Measurements from ENCODE around the gene TMEM121B. TPM values are rescaled to one million over a fixed set of nuclear protein-coding genes. Genes with fewer than 3 reads are reported as not detected.

TMEM121B gene
- polyA plus RNA-seq, 1 donor: 1.0 TPM

DNA sequence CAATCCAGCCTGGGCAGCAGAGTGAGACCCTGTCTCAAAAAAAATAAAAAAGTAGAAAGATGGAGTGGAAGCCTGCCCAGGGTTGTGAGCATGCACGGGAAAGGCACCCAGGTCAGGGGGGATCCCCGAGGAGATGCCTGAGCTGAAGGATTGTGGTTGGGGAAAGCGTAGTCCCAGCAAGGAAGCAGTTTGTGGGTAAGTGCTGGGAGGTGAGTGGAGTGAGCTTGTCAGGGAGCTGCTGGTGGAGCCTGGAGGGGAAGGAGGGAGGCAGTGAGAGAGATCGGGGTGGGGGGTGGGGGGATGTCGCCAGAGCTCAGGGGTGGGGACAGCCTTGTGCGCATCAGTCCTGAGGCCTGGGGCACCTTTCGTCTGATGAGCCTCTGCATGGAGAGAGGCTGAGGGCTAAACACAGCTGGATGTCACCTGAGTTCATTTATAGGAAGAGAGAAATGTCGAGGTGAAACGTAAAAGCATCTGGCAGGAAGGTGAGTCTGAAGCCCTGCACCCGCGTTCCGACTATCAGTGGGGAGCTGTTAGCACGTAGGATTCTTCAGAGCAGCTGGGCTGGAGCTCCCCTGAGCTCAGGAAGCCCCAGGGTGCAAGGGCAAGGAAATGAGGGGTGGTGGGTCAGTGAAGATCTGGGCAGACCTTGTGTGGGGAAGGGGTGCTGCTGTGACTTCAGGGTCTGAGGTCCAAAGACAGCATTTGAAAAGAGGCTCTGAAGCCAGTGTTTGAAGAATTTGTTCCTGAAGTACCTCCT, 10.2 kb downstream of the TMEM121B start:
- no peak for DNase-seq

DNA sequence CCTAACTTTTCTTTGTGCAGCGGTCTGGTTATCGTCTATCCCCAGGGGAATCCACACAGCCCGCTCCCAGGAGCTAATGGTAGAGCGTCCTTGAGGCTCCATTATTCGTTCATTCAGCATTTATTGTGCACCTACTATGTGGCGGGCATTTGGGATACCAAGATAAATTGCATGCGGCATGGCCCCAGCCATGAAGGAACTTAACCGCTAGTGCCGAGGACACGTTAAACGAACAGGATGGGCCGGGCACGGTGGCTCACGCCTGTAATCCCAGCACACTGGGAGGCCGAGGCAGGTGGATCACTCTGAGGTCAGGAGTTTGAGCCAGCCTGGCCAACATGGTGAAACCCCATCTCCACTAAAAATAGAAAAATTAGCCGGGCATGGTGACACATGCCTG, 11.2 kb downstream of the TMEM121B start:
- DNase-seq: no peak

DNA sequence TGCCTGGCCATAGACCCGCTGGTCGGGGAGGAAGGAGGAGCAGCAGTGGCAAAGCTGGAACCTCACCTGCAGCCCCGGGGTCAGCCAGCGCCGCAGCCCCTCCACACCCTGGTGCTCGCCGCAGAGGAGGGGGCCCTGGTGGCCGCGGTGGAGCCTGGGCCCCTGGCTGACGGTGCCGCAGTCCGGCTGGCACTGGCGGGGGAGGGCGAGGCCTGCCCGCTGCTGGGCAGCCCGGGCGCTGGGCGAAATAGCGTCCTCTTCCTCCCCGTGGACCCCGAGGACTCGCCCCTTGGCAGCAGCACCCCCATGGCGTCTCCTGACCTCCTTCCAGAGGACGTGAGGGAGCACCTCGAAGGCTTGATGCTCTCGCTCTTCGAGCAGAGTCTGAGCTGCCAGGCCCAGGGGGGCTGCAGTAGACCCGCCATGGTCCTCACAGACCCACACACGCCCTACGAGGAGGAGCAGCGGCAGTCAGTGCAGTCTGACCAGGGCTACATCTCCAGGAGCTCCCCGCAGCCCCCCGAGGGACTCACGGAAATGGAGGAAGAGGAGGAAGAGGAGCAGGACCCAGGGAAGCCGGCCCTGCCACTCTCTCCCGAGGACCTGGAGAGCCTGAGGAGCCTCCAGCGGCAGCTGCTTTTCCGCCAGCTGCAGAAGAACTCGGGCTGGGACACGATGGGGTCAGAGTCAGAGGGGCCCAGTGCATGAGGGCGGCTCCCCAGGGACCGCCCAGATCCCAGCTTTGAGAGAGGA, 11.9 kb downstream of the TMEM121B start:
- DNase-seq: no peak

- no peak for DNase-seq
Measured at GRCh38 chr22:17108256-17109112, 12.7 kb downstream of the TMEM121B start.

DNA sequence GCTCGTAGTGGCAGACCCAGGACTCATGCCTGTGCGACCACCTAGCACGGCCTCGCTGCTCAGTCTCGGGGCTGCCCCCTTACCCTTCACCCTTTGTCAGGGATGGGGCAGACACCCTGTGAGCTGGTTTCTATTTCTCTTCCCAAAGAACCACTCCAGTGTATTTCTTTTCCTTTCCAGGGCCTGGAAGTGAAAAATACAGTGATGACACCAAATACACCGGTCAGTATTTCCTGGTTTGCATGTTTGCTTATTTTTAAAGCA, 13.7 kb downstream of the TMEM121B start:
- DNase-seq: no peak

DNA sequence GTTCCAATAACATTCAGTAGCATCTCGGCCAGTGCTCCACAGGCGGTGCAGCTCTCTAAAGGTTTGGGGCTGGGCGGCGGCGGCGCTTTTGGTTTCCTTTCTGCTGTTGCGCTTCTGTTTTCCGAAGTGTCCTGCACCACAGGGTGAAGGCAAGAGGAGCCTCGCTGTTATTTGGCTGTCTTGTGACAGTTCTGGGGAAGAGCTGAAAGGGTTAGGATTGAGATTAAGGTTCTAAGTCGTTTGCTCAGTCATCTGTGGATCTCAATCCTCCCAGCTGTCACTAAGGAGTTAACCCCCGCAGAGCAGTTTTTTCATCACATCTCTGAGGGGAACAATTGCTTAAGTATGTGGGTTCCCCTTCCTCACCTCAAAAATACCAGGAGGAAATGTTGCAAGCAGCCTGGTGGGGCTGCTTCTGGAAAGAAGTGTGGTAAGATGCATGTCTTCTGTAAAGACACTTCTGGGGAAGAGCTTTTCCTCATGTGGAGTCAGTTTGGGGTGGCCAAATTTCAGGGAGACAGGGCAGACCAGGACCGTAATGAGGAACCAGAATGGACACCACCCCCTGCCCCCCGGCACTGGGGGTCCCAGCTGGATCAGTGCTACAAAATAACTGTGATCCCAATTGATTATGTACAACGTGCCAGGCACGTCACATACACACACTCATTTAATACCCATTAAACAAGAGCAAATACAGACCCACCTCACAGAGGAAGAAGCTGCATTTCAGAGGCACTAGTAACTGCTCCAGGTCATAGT, 14.2 kb downstream of the TMEM121B start:
- DNase-seq: no peak

DNA sequence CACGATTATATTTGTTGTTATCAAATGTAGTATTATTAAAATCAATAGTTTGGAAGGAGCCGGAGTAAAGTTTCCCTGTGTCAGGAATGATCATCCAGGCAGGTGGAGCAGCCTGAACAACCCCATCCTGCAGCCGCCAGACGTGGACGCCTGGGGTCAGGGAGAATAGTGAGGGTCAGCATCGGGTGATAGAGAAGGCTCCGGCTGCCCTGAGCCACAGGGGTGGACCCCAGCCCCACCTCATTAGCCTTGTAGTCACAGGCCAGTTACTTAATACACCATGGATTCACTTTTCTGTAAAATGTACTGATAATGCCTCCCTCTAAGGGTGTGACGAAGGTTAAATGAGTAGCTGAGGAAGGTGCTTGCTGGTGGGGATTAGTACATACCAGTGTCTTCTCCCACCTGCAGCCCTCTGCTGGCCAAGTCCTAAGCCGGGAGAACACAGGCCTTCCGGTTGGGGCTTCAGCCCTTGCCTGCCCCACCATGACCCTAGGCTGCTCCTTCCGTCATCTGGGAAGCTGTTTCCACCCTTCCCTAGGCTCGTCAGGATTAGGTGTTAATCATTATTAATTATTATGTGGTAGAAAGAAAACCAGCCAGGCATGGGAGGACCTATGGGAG, 14.9 kb downstream of the TMEM121B start:
- DNase-seq: no peak

DNA sequence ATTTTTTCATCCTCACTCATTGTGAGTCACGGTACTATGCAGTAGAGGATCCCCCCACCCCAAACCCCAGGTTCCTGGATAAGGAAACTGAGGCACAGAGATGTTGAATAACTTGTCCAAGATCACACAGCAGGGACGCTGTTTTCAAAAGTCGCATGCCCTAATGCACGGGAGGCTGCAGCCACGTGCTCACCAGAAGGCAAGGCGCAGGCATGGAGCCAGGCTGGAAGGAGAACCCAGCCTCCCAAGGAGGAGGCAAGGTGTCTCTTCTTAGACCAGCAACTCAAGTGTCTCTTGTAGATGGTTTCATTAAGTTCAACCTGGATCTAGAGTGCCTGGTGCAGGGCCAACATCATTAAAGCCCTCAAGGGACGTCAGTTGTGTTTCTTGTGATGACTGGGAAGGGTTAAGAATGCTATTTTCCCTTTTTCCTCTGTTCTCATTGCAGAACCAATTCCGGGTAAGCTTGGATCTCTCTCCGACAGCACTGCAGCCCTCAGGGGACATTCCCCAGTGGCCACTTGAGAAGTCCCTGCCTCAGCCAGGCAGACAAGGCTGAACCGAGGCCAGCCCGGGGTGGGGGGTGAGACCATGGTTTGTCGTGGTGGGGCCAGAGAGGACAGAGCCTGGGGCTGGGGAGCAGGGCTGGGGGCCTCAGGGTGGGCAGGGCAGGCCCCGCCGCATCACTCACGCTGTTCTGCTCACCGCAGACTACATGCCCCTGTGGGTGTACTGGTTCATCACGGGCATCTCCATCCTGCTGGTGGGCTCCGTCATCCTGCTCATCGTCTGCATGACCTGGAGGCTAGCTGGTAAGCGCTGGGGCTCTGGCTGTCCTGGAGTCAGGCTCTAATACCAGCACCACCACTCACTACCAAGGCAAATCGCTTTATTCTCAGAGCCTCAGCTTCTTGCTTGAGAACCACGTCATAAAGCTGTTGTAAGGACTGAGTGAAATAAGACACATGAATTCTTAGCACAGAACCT, 15.7 kb downstream of the TMEM121B start:
- no peak for DNase-seq

DNA sequence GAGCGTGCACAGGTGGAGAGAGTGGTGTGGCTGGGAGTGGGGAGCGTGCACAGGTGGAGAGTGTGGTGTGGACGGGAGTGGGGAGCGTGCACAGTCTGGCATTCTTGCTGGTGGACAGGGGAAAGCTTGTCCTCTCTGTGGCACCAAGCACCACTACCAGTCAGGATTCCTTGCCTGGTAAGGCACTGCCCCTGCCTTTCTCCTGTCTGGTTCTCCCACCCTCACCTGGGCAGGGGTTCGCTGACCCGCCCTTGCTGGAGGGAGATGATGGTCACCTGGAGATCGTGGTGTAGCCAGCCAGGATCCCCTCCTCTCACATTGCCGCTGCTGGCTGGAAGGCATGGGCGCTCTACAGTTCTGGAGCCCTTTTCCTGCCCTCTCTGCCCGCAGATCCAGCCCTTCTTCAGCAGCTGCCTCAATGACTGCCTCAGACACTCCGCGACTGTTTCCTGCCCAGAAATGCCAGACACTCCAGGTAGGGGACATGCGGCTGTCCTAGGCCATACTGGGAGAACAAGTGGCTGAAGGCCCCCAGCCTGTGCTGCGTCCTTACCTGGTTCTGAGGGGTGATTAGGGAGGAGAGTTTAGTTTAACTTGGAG, 16.7 kb downstream of the TMEM121B start:
- no peak for DNase-seq

GRCh38 chr22:17103351-17103750, 17.8 kb downstream of the TMEM121B start:
- DNase-seq: no peak

- no peak for DNase-seq
Measured at GRCh38 chr22:17102297-17102667, 18.9 kb downstream of the TMEM121B start.

GRCh38 chr22:17101475-17102296, 19.5 kb downstream of the TMEM121B start:
- no peak for DNase-seq

GRCh38 chr22:17100621-17101020, 20.5 kb downstream of the TMEM121B start:
- no peak for DNase-seq

DNA sequence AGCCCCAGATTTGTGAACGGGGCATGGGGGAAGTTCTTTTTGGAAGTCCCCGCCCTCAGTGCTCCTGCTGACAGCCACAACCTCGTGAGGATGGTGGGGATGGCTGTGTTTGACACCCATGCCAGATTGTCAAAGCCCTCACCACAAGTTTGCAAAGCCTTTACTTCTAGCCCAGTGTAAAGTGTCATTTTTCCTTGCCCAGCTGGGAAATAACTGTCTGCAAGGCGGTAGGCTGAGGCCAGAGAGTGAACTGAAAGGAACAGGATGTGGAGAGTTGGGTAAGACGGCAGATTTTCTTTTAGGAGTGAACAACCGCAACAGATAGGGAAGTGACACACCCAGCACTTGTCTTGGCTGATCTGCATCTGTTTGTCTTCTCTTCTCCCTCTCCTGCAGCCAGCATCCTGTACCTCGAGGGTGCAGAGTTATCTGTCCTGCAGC, 22.8 kb downstream of the TMEM121B start:
- no peak for DNase-seq

DNA sequence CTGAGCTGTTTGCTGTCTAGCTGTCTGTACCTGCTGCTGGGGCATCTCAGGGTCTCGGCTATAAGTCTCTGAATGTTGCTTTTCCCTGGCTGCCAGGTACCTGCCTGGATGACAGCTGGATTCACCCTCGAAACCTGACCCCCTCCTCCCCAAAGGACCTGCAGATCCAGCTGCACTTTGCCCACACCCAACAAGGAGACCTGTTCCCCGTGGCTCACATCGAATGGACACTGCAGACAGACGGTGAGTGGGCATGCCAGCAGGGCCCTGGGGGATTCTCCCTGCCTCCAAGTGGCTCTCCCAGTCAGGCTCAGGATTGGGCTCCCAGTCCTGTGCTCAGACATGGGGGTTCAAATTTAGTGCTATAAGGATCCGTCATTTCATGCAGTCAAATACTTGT, 23.5 kb downstream of the TMEM121B start:
- DNase-seq: no peak

DNA sequence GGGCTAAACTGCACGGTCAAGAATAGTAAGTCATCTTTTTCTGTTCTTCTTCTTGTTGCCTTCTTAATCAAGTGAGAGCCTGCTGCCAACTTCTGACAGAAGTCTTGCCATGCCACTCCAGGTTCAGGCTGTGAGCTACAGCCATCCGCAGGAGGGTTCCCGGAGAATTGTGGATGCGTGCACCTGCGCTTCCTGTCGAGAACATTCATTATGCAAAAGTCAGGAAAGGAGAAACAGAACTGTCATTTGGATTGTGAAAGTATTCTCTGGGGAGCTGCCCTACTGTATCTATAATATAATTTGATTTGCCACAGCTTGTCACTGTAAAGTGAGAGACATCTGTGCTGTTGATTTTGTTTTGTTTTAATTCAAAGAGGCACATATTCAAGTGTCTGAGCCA, 24.1 kb downstream of the TMEM121B start:
- DNase-seq: no peak

DNA sequence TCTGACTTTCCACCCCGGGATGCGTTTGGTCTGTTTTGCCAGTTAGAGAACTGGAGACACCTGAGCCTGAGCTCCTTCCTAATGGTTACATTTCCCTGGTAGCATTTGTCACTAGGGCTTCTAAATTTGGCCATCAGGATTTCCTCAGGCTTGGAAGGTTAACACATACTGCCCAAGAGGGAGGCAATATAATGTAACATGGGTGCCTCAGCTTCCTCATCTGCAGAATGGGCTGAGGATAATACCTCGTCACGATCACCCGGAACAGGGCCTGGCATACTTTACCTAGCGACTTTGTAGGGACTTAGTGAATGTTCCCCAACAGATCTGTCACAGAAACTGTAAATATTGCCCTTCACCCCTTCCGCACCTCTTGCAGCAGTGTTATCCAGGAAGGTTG, 25.1 kb downstream of the TMEM121B start:
- DNase-seq: no peak

DNA sequence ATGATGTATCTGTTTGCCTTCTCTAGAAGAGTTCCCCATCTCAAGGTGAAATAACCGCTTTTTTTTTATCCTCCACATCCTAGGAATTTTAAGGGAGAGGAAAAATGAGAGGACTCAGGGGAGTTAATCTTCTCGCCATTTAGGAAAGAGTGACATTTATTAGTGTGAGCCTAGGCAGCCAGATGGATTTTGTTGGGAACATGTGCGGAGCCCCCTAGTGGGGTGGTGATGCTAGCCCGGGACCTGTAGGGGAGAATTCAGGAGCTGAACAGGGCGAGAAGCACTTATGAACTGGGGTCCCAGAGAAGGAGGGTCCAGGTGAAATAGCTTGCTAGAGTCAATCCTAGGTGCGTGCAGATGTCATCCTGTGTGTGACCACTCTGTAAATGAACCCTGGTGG, 25.6 kb downstream of the TMEM121B start:
- no peak for DNase-seq

GRCh38 chr22:17093081-17093480, 28.1 kb downstream of the TMEM121B start:
- DNase-seq: no peak
